H1 (cell line): ENCODE results near the gene AVPR1B. TPM values are rescaled to one million over a fixed set of nuclear protein-coding genes. Genes with fewer than 3 reads are reported as not detected.

Experiments
- CEBPB ChIP-seq: IDR thresholded peaks from 2 replicates; pipeline ENCODE4 v1.6.1; 2012; ENCODE audit warnings: low read depth, low read length
- CHD1 ChIP-seq: IDR thresholded peaks from 2 replicates; pipeline ENCODE4 v1.6.1; 2012; ENCODE audit warnings: low read depth, low read length, improper control_type of control experiment
- GTF2F1 ChIP-seq: IDR thresholded peaks from 2 replicates; pipeline ENCODE4 v1.6.1; 2012; ENCODE audit warnings: low read depth, low read length, improper control_type of control experiment, borderline replicate concordance
- HDAC2 ChIP-seq, 2 experiments: fragments of 300-600 bp in 1 of 2; sonication (generic) in 1 of 2; IDR thresholded peaks; 2 replicates each; pipeline ENCODE4 v1.6.1; 2011 to 2012; ENCODE audit warnings: low read depth in 2 of 2, low read length in 2 of 2, mild to moderate bottlenecking in 2 of 2, moderate library complexity in 2 of 2, borderline replicate concordance in 1 of 2, inconsistent platforms in 1 of 2
- JUND ChIP-seq: IDR thresholded peaks from 2 replicates; pipeline ENCODE4 v1.6.1; 2011; ENCODE audit warnings: mild to moderate bottlenecking, improper control_type of control experiment, low read length
- KDM1A ChIP-seq: fragments of 200-600, 300-600 bp; sonication (generic); IDR thresholded peaks from 2 replicates; pipeline ENCODE4 v1.7.1; 2016; ENCODE audit warnings: mild to moderate bottlenecking, low read length, borderline replicate concordance
- KDM5A ChIP-seq: fragments of 200-600 bp; IDR thresholded peaks from 2 replicates; pipeline ENCODE4 v1.7.1; 2012; ENCODE audit warnings: mild to moderate bottlenecking, low read length, inconsistent platforms, mixed read lengths
- TBP ChIP-seq: IDR thresholded peaks from 2 replicates; pipeline ENCODE4 v1.6.1; 2011; ENCODE audit warnings: low read depth, low read length, improper control_type of control experiment
- TCF12 ChIP-seq: IDR thresholded peaks from 2 replicates; pipeline ENCODE4 v1.6.1; 2011; ENCODE audit warnings: low read depth, mild to moderate bottlenecking, low read length
- YY1 ChIP-seq: IDR thresholded peaks from 2 replicates; pipeline ENCODE4 v1.6.1; 2011; ENCODE audit warnings: low read depth, mild to moderate bottlenecking, low read length
- polyA plus RNA-seq, 7 experiments: library from polyadenylated mRNA; depleted of rRNA in 3 of 7; stranded (reverse) in 5 of 7; unstranded in 2 of 7; fragments of >200 nt in 5 of 7; fragments of 200-250 nt in 2 of 7; gene quantifications; 1 replicate in 5 of 7; 2 replicates in 1 of 7; 4 replicates in 1 of 7; pipeline versions ENCODE4 v1.2.1 to v1.2.3, GENCODE V29; 2011 to 2013; ENCODE audit warnings: missing spikeins in 2 of 7, mixed read lengths in 2 of 7
- total RNA-seq: library from RNA; stranded (reverse); fragmentation: NEBNext Ultra II Directional; extraction: Animal tissue kit (Norgen Biotek cat#: 25700); gene quantifications from 2 replicates; pipeline ENCODE4 v1.2.1, GENCODE V29; 2021
- TF ChIP-seq, protein P1 (sequence below): fragments of 300-600 bp; sonication (generic); IDR thresholded peaks from 2 replicates; pipeline ENCODE4 v1.7.1; 2012; ENCODE audit warnings: low read length, moderate library complexity, mild to moderate bottlenecking, inconsistent platforms; ENCODE audit not compliant: insufficient replicate concordance
- TF ChIP-seq, protein P2 (sequence below): IDR thresholded peaks from 2 replicates; pipeline ENCODE4 v1.6.1; 2011; ENCODE audit warnings: low read depth, mild to moderate bottlenecking, low read length; ENCODE audit not compliant: insufficient read depth

Gene AVPR1B
- total and polyA plus RNA-seq, 2 of the 8 experiments (the other 6 are each of a cell fraction or from before 2014, with no cell fraction given), result 0.29 to 0.50 TPM

DNA sequence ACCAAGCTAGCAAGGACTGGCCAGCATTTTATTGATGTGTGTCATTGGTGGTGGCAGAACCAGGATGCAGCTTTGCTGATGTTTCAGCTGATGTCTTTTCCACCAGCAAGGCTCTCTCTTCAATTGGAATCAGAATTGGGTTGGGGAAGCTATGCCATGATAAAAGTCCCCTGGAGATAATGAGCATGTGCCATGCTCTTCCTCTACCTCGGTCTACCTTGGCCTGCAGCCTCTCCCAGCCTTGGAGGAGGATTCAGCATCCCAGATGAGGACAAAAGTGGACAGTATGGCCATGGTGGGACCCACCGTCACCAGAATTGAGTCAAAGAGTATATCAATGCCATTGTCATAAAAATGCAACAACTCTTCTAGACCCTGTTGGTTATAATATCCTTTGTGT is 8.6 kb downstream of the AVPR1B start (continued):
- TF ChIP-seq, protein P1, sequence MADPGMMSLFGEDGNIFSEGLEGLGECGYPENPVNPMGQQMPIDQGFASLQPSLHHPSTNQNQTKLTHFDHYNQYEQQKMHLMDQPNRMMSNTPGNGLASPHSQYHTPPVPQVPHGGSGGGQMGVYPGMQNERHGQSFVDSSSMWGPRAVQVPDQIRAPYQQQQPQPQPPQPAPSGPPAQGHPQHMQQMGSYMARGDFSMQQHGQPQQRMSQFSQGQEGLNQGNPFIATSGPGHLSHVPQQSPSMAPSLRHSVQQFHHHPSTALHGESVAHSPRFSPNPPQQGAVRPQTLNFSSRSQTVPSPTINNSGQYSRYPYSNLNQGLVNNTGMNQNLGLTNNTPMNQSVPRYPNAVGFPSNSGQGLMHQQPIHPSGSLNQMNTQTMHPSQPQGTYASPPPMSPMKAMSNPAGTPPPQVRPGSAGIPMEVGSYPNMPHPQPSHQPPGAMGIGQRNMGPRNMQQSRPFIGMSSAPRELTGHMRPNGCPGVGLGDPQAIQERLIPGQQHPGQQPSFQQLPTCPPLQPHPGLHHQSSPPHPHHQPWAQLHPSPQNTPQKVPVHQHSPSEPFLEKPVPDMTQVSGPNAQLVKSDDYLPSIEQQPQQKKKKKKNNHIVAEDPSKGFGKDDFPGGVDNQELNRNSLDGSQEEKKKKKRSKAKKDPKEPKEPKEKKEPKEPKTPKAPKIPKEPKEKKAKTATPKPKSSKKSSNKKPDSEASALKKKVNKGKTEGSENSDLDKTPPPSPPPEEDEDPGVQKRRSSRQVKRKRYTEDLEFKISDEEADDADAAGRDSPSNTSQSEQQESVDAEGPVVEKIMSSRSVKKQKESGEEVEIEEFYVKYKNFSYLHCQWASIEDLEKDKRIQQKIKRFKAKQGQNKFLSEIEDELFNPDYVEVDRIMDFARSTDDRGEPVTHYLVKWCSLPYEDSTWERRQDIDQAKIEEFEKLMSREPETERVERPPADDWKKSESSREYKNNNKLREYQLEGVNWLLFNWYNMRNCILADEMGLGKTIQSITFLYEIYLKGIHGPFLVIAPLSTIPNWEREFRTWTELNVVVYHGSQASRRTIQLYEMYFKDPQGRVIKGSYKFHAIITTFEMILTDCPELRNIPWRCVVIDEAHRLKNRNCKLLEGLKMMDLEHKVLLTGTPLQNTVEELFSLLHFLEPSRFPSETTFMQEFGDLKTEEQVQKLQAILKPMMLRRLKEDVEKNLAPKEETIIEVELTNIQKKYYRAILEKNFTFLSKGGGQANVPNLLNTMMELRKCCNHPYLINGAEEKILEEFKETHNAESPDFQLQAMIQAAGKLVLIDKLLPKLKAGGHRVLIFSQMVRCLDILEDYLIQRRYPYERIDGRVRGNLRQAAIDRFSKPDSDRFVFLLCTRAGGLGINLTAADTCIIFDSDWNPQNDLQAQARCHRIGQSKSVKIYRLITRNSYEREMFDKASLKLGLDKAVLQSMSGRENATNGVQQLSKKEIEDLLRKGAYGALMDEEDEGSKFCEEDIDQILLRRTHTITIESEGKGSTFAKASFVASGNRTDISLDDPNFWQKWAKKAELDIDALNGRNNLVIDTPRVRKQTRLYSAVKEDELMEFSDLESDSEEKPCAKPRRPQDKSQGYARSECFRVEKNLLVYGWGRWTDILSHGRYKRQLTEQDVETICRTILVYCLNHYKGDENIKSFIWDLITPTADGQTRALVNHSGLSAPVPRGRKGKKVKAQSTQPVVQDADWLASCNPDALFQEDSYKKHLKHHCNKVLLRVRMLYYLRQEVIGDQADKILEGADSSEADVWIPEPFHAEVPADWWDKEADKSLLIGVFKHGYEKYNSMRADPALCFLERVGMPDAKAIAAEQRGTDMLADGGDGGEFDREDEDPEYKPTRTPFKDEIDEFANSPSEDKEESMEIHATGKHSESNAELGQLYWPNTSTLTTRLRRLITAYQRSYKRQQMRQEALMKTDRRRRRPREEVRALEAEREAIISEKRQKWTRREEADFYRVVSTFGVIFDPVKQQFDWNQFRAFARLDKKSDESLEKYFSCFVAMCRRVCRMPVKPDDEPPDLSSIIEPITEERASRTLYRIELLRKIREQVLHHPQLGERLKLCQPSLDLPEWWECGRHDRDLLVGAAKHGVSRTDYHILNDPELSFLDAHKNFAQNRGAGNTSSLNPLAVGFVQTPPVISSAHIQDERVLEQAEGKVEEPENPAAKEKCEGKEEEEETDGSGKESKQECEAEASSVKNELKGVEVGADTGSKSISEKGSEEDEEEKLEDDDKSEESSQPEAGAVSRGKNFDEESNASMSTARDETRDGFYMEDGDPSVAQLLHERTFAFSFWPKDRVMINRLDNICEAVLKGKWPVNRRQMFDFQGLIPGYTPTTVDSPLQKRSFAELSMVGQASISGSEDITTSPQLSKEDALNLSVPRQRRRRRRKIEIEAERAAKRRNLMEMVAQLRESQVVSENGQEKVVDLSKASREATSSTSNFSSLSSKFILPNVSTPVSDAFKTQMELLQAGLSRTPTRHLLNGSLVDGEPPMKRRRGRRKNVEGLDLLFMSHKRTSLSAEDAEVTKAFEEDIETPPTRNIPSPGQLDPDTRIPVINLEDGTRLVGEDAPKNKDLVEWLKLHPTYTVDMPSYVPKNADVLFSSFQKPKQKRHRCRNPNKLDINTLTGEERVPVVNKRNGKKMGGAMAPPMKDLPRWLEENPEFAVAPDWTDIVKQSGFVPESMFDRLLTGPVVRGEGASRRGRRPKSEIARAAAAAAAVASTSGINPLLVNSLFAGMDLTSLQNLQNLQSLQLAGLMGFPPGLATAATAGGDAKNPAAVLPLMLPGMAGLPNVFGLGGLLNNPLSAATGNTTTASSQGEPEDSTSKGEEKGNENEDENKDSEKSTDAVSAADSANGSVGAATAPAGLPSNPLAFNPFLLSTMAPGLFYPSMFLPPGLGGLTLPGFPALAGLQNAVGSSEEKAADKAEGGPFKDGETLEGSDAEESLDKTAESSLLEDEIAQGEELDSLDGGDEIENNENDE, result no peak
- TF ChIP-seq JUND (no peak), GTF2F1 (no peak), KDM1A (no peak), CEBPB (no peak), HDAC2 (IDR thresholded peaks at IDR 0.05; ENCODE audit: borderline replicate concordance in 1 of 2, low read depth in 2 of 2, low read length in 2 of 2) (no peak), YY1 (no peak), CHD1 (no peak), TCF12 (no peak), KDM5A (no peak), TBP (no peak)
- TF ChIP-seq, protein P2, sequence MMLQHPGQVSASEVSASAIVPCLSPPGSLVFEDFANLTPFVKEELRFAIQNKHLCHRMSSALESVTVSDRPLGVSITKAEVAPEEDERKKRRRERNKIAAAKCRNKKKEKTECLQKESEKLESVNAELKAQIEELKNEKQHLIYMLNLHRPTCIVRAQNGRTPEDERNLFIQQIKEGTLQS, result no peak
